ENCODE data around the gene BNC2. TPM values are rescaled to one million over a fixed set of nuclear protein-coding genes. Genes with fewer than 3 reads are reported as not detected.

Gene BNC2
- polyA plus RNA-seq, 4 donors, result 0.81 to 11.1 (median 1.3) TPM; not detected in 1

DNA sequence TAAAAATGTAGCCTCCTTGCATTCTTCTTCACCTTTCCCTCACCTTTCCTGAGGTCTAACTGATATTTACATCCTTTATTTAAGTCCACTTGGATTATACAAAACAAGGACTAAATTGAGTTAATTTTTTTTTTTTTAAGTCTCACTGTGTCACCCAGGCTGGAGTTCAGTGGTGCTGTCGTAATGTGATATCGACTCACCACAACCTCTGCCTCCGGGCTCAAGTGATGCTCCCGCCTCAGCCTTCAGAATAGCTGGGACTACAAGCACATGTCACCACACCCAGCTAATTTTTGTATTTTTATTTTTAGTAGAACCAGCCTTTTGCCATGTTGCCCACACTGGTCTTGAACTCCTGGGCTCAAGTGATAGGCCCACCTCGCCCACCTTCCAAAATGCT is 195.3 kb downstream of the BNC2 start:
- 90 to 97% (median 91%) methylated on average over 5 of the region's 5 CpGs for WGBS, 3 donors
- no peaks in the 10 kb centered on the region for H3K27me3 ChIP-seq (ENCODE audit: control insufficient read depth in 3 of 3, insufficient read depth in 3 of 3, low read length in 3 of 3)
- DNase-seq (no peak), FAIRE-seq (no peak)
- no peaks in the 10 kb centered on the region for H3K36me3 ChIP-seq (ENCODE audit: control insufficient read depth in 3 of 3, insufficient read depth in 2 of 3, low read depth in 1 of 3, low read length in 3 of 3)
- no peak overlapping the region for H3K27ac ChIP-seq (ENCODE audit: low read depth in 1 of 3, low read length in 2 of 3)
- H3K4me1 ChIP-seq (ENCODE audit: control insufficient read depth in 3 of 3, insufficient read depth in 2 of 3, low read depth in 1 of 3, low read length in 2 of 3), result no peaks in the 10 kb centered on the region
- H3K4me3 ChIP-seq (ENCODE audit: low read depth in 1 of 3, low read length in 3 of 3), result no peak overlapping the region
- no peaks in the 10 kb centered on the region for H3K9me3 ChIP-seq (ENCODE audit: control insufficient read depth in 2 of 2, insufficient read depth in 1 of 2, low read depth in 1 of 2, low read length in 1 of 2)

DNA sequence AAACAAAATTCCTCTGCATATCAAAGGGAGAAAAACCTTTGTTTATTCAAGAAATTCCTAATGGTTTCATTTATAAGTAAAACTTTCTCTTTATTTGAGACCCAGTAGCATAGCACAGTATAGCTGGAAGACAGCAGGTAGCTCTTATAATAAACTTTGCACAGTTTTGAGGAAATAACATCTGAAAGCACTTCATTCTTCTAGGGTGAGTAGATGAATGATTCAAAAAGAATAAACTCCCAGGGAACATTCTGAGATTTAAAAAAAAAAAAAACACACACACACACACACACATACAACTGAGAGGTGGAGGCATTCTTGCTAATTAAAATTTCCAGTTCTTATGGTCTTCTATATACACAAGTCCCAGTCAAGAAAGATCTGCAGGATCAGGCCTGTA is 197.3 kb downstream of the BNC2 start:
- DNase-seq (no peak), FAIRE-seq (no peak)
- H3K4me1 ChIP-seq (ENCODE audit: control insufficient read depth in 3 of 3, insufficient read depth in 2 of 3, low read depth in 1 of 3, low read length in 2 of 3), result no peaks in the 10 kb centered on the region
- H3K27me3 ChIP-seq (ENCODE audit: control insufficient read depth in 3 of 3, insufficient read depth in 3 of 3, low read length in 3 of 3), result no peaks in the 10 kb centered on the region
- no peaks in the 10 kb centered on the region for H3K36me3 ChIP-seq (ENCODE audit: control insufficient read depth in 3 of 3, insufficient read depth in 2 of 3, low read depth in 1 of 3, low read length in 3 of 3)
- H3K9me3 ChIP-seq (ENCODE audit: control insufficient read depth in 2 of 2, insufficient read depth in 1 of 2, low read depth in 1 of 2, low read length in 1 of 2), result no peaks in the 10 kb centered on the region
- H3K27ac ChIP-seq (ENCODE audit: low read depth in 1 of 3, low read length in 2 of 3), result no peak overlapping the region
- no peak overlapping the region for H3K4me3 ChIP-seq (ENCODE audit: low read depth in 1 of 3, low read length in 3 of 3)

DNA sequence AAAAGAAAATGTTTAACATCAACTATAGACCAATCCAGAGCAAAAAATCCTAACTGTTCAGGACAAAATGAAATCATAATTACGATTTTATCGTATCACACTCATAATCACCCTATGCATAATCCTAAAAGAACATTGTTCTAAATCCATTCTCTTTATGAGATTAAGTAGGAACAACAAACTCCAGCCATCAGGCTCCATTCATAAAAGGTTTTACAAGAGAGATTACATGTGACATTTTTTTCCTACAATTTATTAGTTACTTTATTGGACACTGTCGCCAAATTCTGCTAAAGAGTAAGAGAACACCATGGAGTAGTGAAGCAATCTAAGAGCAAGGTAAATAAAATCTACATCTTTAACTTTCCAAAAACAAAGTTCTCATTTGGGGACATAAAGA is 198.0 kb downstream of the BNC2 start:
- FAIRE-seq (no peak), DNase-seq (no peak)
- H3K36me3 ChIP-seq (ENCODE audit: control insufficient read depth in 3 of 3, insufficient read depth in 2 of 3, low read depth in 1 of 3, low read length in 3 of 3), result no peaks in the 10 kb centered on the region
- H3K27ac ChIP-seq (ENCODE audit: low read depth in 1 of 3, low read length in 2 of 3), result no peak overlapping the region
- no peak overlapping the region for H3K4me3 ChIP-seq (ENCODE audit: low read depth in 1 of 3, low read length in 3 of 3)
- H3K27me3 ChIP-seq (ENCODE audit: control insufficient read depth in 3 of 3, insufficient read depth in 3 of 3, low read length in 3 of 3), result no peaks in the 10 kb centered on the region
- WGBS, 3 donors, result 82 to 91% (median 86%) methylated on average over 3 of the region's 3 CpGs
- H3K9me3 ChIP-seq (ENCODE audit: control insufficient read depth in 2 of 2, insufficient read depth in 1 of 2, low read depth in 1 of 2, low read length in 1 of 2), result no peaks in the 10 kb centered on the region
- H3K4me1 ChIP-seq (ENCODE audit: control insufficient read depth in 3 of 3, insufficient read depth in 2 of 3, low read depth in 1 of 3, low read length in 2 of 3), result no peaks in the 10 kb centered on the region

DNA sequence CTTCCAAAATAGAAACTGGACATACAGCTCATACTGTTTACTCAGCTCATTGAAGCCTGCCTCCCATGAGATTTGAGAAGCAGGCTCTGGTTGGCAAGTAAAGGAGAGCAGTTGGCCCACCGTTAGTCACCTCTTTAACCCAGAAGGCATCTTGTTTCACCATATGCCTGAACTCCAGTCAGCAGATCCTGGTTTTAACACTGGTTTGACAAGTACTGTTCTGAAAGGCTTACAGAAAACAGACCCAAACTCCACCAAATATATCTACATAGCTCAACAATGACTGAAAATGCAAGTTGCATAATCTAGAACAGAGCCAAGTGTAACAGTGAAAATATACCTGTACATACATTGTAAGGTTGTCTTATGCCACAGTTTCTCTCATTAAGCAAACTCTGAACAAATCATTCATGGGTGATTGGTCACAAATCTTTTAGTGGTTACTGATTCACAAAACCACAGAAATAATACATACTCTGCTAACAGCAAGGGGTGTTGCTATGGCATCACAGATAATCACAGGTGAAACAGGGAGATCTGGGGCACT is 198.8 kb downstream of the BNC2 start:
- Histone ChIP-seq H3K36me3 (ENCODE audit: control insufficient read depth in 3 of 3, insufficient read depth in 2 of 3, low read depth in 1 of 3, low read length in 3 of 3) (no peaks in the 10 kb centered on the region), H3K9me3 (ENCODE audit: control insufficient read depth in 2 of 2, insufficient read depth in 1 of 2, low read depth in 1 of 2, low read length in 1 of 2) (no peaks in the 10 kb centered on the region), H3K4me1 (ENCODE audit: control insufficient read depth in 3 of 3, insufficient read depth in 2 of 3, low read depth in 1 of 3, low read length in 2 of 3) (no peaks in the 10 kb centered on the region), H3K27me3 (ENCODE audit: control insufficient read depth in 3 of 3, insufficient read depth in 3 of 3, low read length in 3 of 3) (no peaks in the 10 kb centered on the region), H3K4me3 (ENCODE audit: low read depth in 1 of 3, low read length in 3 of 3) (no peak overlapping the region), H3K27ac (ENCODE audit: low read depth in 1 of 3, low read length in 2 of 3) (no peak overlapping the region)
- DNase-seq, result peak in 1 of 2 donors; percentile 29
- FAIRE-seq, result no peak
- 62 to 65% (median 63%) methylated on average over 1 of the region's 1 CpG for WGBS, 3 donors

DNA sequence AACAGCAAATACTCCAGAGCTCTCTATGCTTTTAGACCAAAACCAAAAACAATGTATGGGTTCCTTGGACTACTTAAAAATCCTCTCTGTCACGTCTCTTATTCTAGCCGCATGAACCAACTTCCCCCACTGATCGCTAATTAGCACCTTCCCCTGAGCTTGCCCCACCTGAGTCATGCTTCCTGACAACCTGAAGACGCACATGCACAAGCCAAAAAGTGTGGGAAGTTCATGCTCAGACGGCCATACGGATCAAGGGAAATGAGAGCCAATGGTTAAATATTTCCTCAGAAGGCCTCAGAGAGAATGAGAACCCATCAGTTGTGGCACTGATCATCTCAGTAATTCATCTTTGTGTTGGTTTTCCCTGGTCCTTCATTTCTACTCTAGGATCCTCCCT is 199.7 kb downstream of the BNC2 start:
- FAIRE-seq, result no peak
- WGBS, 3 donors, result 72 to 82% (median 73%) methylated on average over 6 of the region's 6 CpGs

DNA sequence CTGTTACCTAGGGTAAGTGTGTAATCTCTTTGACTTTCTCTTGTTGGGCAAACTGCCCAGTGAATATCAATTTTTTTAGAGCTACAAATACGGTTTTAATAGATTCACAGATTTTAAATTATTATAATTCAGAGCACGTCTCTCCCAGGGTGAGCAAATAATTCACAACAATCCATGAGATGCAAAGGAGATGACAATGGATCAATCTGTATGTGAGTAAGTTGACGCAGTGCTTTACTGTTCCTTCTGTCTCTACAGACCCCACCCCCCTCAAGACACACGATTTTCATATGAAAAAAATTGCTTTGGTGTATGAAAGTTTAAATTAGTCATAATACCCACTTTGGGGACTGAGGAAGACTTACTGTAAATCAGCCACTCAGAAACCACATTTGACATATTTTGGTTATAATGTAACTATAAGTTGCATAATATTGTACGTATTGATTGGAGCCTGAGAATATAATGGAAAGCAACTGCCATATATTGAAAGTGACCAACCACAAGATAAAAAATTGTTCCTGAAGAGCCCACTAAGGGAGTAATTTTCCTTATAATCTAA is 201.7 kb downstream of the BNC2 start:
- Histone ChIP-seq H3K27me3 (ENCODE audit: control insufficient read depth in 3 of 3, insufficient read depth in 3 of 3, low read length in 3 of 3) (no peaks in the 10 kb centered on the region), H3K4me1 (ENCODE audit: control insufficient read depth in 3 of 3, insufficient read depth in 2 of 3, low read depth in 1 of 3, low read length in 2 of 3) (no peaks in the 10 kb centered on the region), H3K9me3 (ENCODE audit: control insufficient read depth in 2 of 2, insufficient read depth in 1 of 2, low read depth in 1 of 2, low read length in 1 of 2) (no peaks in the 10 kb centered on the region), H3K27ac (ENCODE audit: low read depth in 1 of 3, low read length in 2 of 3) (no peak overlapping the region), H3K36me3 (ENCODE audit: control insufficient read depth in 3 of 3, insufficient read depth in 2 of 3, low read depth in 1 of 3, low read length in 3 of 3) (no peaks in the 10 kb centered on the region), H3K4me3 (ENCODE audit: low read depth in 1 of 3, low read length in 3 of 3) (no peak overlapping the region)
- no peak for DNase-seq
- no peak for FAIRE-seq
- WGBS, 3 donors, result 65 to 81% (median 74%) methylated on average over 5 of the region's 5 CpGs

More for the DNA sequence above, 199.7 kb downstream of the BNC2 start:
- no peak overlapping the region for H3K27ac ChIP-seq (ENCODE audit: low read depth in 1 of 3, low read length in 2 of 3)
- H3K9me3 ChIP-seq (ENCODE audit: control insufficient read depth in 2 of 2, insufficient read depth in 1 of 2, low read depth in 1 of 2, low read length in 1 of 2), result no peaks in the 10 kb centered on the region
- H3K4me1 ChIP-seq (ENCODE audit: control insufficient read depth in 3 of 3, insufficient read depth in 2 of 3, low read depth in 1 of 3, low read length in 2 of 3), result no peaks in the 10 kb centered on the region
- no peaks in the 10 kb centered on the region for H3K27me3 ChIP-seq (ENCODE audit: control insufficient read depth in 3 of 3, insufficient read depth in 3 of 3, low read length in 3 of 3)
- H3K36me3 ChIP-seq (ENCODE audit: control insufficient read depth in 3 of 3, insufficient read depth in 2 of 3, low read depth in 1 of 3, low read length in 3 of 3), result no peaks in the 10 kb centered on the region
- no peak overlapping the region for H3K4me3 ChIP-seq (ENCODE audit: low read depth in 1 of 3, low read length in 3 of 3)
- DNase-seq, result no peak

DNA sequence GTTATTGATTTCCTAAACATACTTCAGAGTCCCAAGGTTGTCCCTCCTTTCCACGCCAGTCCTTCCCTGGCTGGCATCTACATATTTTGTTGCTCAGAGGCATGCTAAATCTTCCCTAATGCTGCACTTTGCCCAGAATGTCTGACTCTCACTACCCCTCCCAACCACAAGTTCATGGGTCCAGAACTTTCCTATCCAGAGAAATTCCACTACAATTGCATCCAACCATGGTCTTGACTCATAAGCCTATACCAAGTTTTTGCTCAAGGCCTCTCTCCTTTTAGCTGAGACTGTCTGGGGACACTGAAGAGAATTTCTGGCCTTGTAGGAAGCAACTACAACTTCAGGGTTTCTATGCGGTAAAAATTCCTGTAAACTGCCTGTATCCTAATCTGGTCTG is 206.3 kb downstream of the BNC2 start:
- Histone ChIP-seq H3K9me3 (ENCODE audit: control insufficient read depth in 2 of 2, insufficient read depth in 1 of 2, low read depth in 1 of 2, low read length in 1 of 2) (no peaks in the 10 kb centered on the region), H3K4me1 (ENCODE audit: control insufficient read depth in 3 of 3, insufficient read depth in 2 of 3, low read depth in 1 of 3, low read length in 2 of 3) (no peaks in the 10 kb centered on the region), H3K27me3 (ENCODE audit: control insufficient read depth in 3 of 3, insufficient read depth in 3 of 3, low read length in 3 of 3) (no peaks in the 10 kb centered on the region), H3K27ac (ENCODE audit: low read depth in 1 of 3, low read length in 2 of 3) (no peak overlapping the region), H3K4me3 (ENCODE audit: low read depth in 1 of 3, low read length in 3 of 3) (no peak overlapping the region), H3K36me3 (ENCODE audit: control insufficient read depth in 3 of 3, insufficient read depth in 2 of 3, low read depth in 1 of 3, low read length in 3 of 3) (no peaks in the 10 kb centered on the region)
- FAIRE-seq (no peak), DNase-seq (no peak)
- 80 to 91% (median 87%) methylated on average over 2 of the region's 2 CpGs for WGBS, 3 donors

DNA sequence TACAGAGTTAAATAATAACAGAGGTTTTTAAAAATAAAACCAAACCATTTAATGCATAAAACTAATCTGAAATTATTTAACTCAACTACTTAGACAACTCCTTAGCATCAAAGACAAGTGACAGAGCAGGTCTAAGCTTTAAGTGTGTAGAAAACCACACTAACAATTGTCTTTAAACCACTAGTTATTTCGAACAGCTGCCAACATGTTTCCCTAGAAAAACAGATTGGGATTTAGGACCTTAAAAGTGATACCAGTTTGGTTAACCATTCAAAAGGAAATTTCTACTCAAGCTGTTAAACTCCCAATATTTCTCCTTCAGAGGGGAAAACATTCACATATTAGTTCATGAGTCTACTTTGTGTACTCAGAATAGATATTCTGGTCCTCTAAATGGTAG is 208.7 kb downstream of the BNC2 start:
- Histone ChIP-seq H3K4me3 (ENCODE audit: low read depth in 1 of 3, low read length in 3 of 3) (no peak overlapping the region), H3K4me1 (ENCODE audit: control insufficient read depth in 3 of 3, insufficient read depth in 2 of 3, low read depth in 1 of 3, low read length in 2 of 3) (no peaks in the 10 kb centered on the region), H3K27ac (ENCODE audit: low read depth in 1 of 3, low read length in 2 of 3) (no peak overlapping the region), H3K9me3 (ENCODE audit: control insufficient read depth in 2 of 2, insufficient read depth in 1 of 2, low read depth in 1 of 2, low read length in 1 of 2) (no peaks in the 10 kb centered on the region), H3K27me3 (ENCODE audit: control insufficient read depth in 3 of 3, insufficient read depth in 3 of 3, low read length in 3 of 3) (no peaks in the 10 kb centered on the region), H3K36me3 (ENCODE audit: control insufficient read depth in 3 of 3, insufficient read depth in 2 of 3, low read depth in 1 of 3, low read length in 3 of 3) (no peaks in the 10 kb centered on the region)
- DNase-seq, result no peak
- WGBS, 3 donors, result 67 to 81% (median 70%) methylated on average over 1 of the region's 1 CpG
- FAIRE-seq, result no peak

DNA sequence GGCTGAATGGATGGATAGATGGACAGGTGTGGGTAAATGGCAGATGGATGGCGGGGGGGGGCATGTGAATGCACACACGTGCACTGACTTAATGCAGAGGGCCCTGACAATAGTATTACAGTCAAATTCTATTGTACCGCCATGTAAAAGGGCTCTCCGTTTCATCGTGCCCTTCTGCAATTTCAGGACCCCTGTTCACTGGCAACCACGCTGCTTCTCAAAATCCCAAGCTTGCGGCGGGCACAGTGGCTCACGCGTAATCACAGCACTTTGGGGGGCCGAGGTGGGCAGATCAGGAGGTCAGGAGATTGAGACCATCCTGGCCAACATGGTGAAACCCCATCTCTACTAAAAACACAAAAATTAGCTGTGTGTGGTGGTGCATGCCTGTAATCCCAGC is 211.4 kb downstream of the BNC2 start:
- Histone ChIP-seq H3K27ac (ENCODE audit: low read depth in 1 of 3, low read length in 2 of 3) (no peak overlapping the region), H3K27me3 (ENCODE audit: control insufficient read depth in 3 of 3, insufficient read depth in 3 of 3, low read length in 3 of 3) (no peaks in the 10 kb centered on the region), H3K4me1 (ENCODE audit: control insufficient read depth in 3 of 3, insufficient read depth in 2 of 3, low read depth in 1 of 3, low read length in 2 of 3) (no peaks in the 10 kb centered on the region), H3K9me3 (ENCODE audit: control insufficient read depth in 2 of 2, insufficient read depth in 1 of 2, low read depth in 1 of 2, low read length in 1 of 2) (no peaks in the 10 kb centered on the region), H3K36me3 (ENCODE audit: control insufficient read depth in 3 of 3, insufficient read depth in 2 of 3, low read depth in 1 of 3, low read length in 3 of 3) (no peaks in the 10 kb centered on the region), H3K4me3 (ENCODE audit: low read depth in 1 of 3, low read length in 3 of 3) (no peak overlapping the region)
- DNase-seq (no peak), FAIRE-seq (no peak)
- WGBS, 3 donors, result 85 to 90% (median 89%) methylated on average over 11 of the region's 11 CpGs
